ENCODE data around the gene SEMA4G.
A peak's percentile ranks its signal among the peaks of the same experiment; 100 is the strongest.

The SEMA4G gene, protein sequence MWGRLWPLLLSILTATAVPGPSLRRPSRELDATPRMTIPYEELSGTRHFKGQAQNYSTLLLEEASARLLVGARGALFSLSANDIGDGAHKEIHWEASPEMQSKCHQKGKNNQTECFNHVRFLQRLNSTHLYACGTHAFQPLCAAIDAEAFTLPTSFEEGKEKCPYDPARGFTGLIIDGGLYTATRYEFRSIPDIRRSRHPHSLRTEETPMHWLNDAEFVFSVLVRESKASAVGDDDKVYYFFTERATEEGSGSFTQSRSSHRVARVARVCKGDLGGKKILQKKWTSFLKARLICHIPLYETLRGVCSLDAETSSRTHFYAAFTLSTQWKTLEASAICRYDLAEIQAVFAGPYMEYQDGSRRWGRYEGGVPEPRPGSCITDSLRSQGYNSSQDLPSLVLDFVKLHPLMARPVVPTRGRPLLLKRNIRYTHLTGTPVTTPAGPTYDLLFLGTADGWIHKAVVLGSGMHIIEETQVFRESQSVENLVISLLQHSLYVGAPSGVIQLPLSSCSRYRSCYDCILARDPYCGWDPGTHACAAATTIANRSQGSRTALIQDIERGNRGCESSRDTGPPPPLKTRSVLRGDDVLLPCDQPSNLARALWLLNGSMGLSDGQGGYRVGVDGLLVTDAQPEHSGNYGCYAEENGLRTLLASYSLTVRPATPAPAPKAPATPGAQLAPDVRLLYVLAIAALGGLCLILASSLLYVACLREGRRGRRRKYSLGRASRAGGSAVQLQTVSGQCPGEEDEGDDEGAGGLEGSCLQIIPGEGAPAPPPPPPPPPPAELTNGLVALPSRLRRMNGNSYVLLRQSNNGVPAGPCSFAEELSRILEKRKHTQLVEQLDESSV

DNA sequence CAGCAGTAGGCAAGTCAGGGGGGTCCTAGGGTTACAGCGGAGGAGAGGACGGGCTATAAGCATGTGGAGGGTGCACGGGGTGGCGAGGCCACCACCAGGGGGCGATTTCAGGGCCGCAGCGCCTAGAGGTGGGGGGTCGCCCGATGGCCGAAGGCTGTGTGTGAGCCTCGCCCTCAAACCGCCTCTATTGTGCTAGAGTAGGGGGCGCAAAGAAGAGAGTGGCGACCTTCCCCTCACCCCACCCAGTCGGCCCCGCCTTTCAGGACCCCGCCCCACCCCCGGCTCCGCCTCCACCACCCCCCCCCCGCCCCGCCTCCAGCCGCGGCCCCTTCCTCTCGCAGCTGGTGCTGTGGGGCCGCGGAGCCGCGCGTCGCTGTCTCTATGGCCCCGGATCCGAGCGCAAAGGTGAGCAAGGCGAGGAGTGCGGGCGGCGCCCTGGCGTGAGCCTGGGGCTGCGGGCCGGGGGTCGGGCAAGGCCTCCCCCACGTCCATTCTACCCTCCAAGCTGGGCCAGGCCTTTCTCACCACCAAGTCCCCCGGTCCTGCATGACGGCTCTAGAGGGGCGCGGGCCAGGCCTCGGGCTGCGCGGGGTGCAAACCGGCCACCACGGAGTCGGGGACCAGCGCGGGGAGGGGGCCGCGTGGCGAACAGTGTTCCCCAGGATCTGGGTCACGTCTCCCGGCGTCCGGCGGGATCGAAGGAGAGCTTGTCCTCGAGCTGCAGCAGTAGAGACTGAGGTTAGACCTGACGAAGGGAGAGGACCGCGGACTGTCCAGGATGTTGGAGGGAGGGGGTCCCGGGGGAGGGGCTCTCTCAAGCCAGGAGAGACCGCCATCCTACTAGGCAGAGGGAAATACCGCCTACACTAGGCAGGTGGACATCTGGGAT lies at the start of gene SEMA4G:
Gene SEMA4G, plus strand, starts transcription at position 318 of the 889 bp plus-strand sequence. CDS start 3,409 bp downstream, outside the sequence.
- TF ChIP-seq EGR1 (IDR thresholded peaks at IDR 0.05): no peak
- TF ChIP-seq TCF12 (IDR thresholded peaks at IDR 0.05; ENCODE audit: low read depth): no peak
- TF ChIP-seq TEAD4 (IDR thresholded peaks at IDR 0.05): no peak
- TF ChIP-seq TAF1 (IDR thresholded peaks at IDR 0.05; ENCODE audit: low read depth): no peak
- TF ChIP-seq RAD21 (IDR thresholded peaks at IDR 0.05; ENCODE audit: low read depth): peak; percentile 10; the same call in 1 of the 2 replicates
- peak; percentile 96 for TF ChIP-seq ZBTB7A (IDR thresholded peaks at IDR 0.05; ENCODE audit: low read depth)
- TF ChIP-seq YY1 (IDR thresholded peaks at IDR 0.05; ENCODE audit: low read depth): peak; percentile 3; the same call in 1 of the 2 replicates
- TF ChIP-seq FOXM1 (IDR thresholded peaks at IDR 0.05; ENCODE audit: borderline replicate concordance, low read depth): no peak
- TF ChIP-seq CEBPB (IDR thresholded peaks at IDR 0.05): no peak
- TF ChIP-seq EP300 (IDR thresholded peaks at IDR 0.05; ENCODE audit: borderline replicate concordance): no peak
- TF ChIP-seq CREB1 (IDR thresholded peaks at IDR 0.05; ENCODE audit: low read depth): no peak
- TF ChIP-seq, protein P1, sequence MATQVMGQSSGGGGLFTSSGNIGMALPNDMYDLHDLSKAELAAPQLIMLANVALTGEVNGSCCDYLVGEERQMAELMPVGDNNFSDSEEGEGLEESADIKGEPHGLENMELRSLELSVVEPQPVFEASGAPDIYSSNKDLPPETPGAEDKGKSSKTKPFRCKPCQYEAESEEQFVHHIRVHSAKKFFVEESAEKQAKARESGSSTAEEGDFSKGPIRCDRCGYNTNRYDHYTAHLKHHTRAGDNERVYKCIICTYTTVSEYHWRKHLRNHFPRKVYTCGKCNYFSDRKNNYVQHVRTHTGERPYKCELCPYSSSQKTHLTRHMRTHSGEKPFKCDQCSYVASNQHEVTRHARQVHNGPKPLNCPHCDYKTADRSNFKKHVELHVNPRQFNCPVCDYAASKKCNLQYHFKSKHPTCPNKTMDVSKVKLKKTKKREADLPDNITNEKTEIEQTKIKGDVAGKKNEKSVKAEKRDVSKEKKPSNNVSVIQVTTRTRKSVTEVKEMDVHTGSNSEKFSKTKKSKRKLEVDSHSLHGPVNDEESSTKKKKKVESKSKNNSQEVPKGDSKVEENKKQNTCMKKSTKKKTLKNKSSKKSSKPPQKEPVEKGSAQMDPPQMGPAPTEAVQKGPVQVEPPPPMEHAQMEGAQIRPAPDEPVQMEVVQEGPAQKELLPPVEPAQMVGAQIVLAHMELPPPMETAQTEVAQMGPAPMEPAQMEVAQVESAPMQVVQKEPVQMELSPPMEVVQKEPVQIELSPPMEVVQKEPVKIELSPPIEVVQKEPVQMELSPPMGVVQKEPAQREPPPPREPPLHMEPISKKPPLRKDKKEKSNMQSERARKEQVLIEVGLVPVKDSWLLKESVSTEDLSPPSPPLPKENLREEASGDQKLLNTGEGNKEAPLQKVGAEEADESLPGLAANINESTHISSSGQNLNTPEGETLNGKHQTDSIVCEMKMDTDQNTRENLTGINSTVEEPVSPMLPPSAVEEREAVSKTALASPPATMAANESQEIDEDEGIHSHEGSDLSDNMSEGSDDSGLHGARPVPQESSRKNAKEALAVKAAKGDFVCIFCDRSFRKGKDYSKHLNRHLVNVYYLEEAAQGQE (IDR thresholded peaks at IDR 0.05; ENCODE audit: low read depth): no peak
- TF ChIP-seq, protein P2, sequence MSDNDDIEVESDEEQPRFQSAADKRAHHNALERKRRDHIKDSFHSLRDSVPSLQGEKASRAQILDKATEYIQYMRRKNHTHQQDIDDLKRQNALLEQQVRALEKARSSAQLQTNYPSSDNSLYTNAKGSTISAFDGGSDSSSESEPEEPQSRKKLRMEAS (IDR thresholded peaks at IDR 0.05): no peak; the same call in 1 of the 2 replicates
- TF ChIP-seq, protein P3, sequence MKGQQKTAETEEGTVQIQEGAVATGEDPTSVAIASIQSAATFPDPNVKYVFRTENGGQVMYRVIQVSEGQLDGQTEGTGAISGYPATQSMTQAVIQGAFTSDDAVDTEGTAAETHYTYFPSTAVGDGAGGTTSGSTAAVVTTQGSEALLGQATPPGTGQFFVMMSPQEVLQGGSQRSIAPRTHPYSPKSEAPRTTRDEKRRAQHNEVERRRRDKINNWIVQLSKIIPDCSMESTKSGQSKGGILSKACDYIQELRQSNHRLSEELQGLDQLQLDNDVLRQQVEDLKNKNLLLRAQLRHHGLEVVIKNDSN (IDR thresholded peaks at IDR 0.05): no peak
- TF ChIP-seq NFIC (IDR thresholded peaks at IDR 0.05): no peak

DNA sequence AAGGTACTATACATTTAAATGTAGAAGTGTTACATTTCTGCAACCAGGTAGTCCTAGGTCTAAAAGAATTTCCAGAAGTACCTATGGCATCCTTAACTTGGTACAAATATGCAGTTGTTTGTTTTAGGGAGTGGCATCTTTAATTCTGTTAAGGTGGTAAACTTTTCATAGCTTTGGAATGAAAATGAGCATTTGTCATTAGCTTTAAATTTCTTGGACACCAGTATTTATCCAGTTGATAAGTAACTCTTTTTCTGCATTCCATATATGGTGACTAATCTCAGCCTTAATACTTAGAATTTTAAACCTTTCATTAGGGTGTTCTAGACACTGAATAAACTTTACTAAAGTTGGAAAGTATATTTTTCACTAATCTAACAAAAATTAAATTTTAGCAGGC lies 45.7 kb upstream of the SEMA4G start:
- TF ChIP-seq, protein P1 (IDR thresholded peaks at IDR 0.05; ENCODE audit: low read depth): no peak
- TF ChIP-seq TCF12 (IDR thresholded peaks at IDR 0.05; ENCODE audit: low read depth): no peak
- TF ChIP-seq, protein P2 (IDR thresholded peaks at IDR 0.05): no peak
- TF ChIP-seq YY1 (IDR thresholded peaks at IDR 0.05; ENCODE audit: low read depth): no peak
- TF ChIP-seq RAD21 (IDR thresholded peaks at IDR 0.05; ENCODE audit: low read depth): no peak
- TF ChIP-seq TAF1 (IDR thresholded peaks at IDR 0.05; ENCODE audit: low read depth): no peak
- no peak for TF ChIP-seq TEAD4 (IDR thresholded peaks at IDR 0.05)
- no peak for TF ChIP-seq EGR1 (IDR thresholded peaks at IDR 0.05)
- no peak for TF ChIP-seq ZBTB7A (IDR thresholded peaks at IDR 0.05; ENCODE audit: low read depth)
- no peak for TF ChIP-seq FOXM1 (IDR thresholded peaks at IDR 0.05; ENCODE audit: borderline replicate concordance, low read depth)
- no peak for TF ChIP-seq NFIC (IDR thresholded peaks at IDR 0.05)
- no peak for TF ChIP-seq CREB1 (IDR thresholded peaks at IDR 0.05; ENCODE audit: low read depth)
- no peak for TF ChIP-seq CEBPB (IDR thresholded peaks at IDR 0.05)

DNA sequence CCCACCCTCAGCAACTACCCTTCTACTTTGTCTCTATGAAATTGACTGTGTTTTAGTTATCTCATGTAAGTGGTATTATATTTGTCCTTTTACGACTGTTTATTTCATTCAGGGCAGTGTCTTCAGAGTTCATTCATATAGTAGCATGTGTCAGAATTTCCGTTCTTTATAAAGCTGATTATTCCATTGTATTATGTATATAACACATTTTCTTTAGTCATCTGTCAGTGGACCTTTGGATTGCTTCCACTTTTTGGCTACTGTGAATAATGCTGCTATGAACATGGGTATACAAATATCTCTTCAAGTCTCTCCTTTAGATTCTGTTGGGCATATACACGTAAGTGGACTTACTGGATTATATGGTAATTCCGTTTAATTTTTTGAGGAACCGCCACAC lies 42.0 kb upstream of the SEMA4G start:
- TF ChIP-seq NFIC (IDR thresholded peaks at IDR 0.05) (no peak), TCF12 (IDR thresholded peaks at IDR 0.05; ENCODE audit: low read depth) (no peak)

DNA sequence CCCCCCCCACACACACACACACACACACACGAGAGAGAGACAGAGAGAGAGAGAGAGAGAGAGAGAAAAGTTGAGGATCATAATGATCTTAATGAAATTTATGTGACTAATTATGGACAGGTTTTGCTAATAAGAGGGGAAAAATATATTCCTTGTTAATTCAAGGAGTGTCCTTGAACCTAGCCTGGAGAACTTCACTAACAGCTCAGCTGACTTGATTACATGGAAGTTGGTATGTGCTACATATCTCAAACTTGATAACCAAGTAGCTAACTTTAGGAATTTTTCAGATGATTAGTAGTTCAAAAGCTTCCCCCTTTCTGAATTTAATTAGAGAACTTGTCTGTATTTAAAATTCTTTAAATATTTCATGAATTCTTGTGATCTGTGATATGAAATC lies 41.3 kb upstream of the SEMA4G start:
- TF ChIP-seq TCF12 (IDR thresholded peaks at IDR 0.05; ENCODE audit: low read depth): no peak
- no peak for TF ChIP-seq CEBPB (IDR thresholded peaks at IDR 0.05)
- TF ChIP-seq RAD21 (IDR thresholded peaks at IDR 0.05; ENCODE audit: low read depth): no peak
- TF ChIP-seq CREB1 (IDR thresholded peaks at IDR 0.05; ENCODE audit: low read depth): no peak
- TF ChIP-seq, protein P1 (IDR thresholded peaks at IDR 0.05; ENCODE audit: low read depth): no peak
- TF ChIP-seq, protein P3 (IDR thresholded peaks at IDR 0.05): no peak
- TF ChIP-seq TEAD4 (IDR thresholded peaks at IDR 0.05): no peak
- TF ChIP-seq NFIC (IDR thresholded peaks at IDR 0.05): no peak
- TF ChIP-seq, protein P2 (IDR thresholded peaks at IDR 0.05): no peak
- no peak for TF ChIP-seq EP300 (IDR thresholded peaks at IDR 0.05; ENCODE audit: borderline replicate concordance)
- no peak for TF ChIP-seq ZBTB7A (IDR thresholded peaks at IDR 0.05; ENCODE audit: low read depth)
- TF ChIP-seq TAF1 (IDR thresholded peaks at IDR 0.05; ENCODE audit: low read depth): no peak
- no peak for TF ChIP-seq EGR1 (IDR thresholded peaks at IDR 0.05)
- no peak for TF ChIP-seq FOXM1 (IDR thresholded peaks at IDR 0.05; ENCODE audit: borderline replicate concordance, low read depth)
